ENCODE results near the gene FOXO3. TPM values are rescaled to one million over a fixed set of nuclear protein-coding genes. Genes with fewer than 3 reads are reported as not detected.

FOXO3 gene
- total RNA-seq, 1 experiment from 2014 or later: 22.1 TPM

DNA sequence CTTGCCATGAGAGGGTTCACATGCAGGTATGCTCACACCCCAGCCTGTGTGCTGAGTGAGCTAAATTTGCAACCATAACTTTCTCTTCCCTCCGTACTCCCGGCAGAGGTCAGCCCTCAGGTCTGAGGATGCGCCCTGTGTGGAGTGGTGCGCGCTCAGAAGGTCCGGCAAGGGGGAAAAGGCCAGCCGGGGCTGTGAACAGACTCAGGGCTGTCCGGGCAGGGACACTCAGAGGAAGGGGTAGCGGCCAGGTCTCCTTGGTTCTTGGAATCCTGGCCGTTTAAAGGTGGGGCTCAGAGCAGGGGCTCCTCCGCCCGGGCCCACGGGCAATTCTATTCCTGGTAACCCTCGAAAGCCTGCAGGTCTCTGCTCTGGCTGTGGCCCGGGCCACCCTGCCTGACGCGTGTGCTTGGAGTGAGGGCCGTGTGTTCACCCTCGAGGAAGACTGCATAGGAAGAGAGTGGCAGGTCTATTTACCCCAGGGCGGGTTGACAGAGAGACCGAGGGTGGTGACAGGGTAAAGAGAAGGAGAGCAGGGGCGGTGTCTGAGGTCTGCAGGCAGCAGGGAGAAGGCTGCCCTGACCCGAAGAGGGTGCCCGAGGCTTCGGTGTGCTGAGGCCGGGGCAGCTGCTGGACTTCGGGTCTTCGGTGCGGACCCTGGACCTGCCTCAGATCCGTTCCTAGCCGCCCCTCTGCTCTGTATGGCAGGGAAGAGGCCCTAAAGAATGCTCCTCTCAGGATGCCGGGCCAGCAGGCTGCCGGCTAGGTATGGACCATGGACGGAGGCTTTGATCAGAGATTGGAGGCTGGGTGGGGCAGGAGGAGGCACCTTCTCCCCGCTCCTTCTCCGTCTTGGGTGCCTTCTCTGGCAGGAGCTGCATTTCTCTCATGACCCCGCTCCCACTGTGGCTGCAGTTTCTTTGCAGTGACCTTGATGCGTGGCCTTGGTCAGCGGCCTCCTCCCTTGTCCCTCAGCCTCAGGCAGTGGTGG lies 156.4 kb downstream of the FOXO3 start:
- TF ChIP-seq, protein P1, sequence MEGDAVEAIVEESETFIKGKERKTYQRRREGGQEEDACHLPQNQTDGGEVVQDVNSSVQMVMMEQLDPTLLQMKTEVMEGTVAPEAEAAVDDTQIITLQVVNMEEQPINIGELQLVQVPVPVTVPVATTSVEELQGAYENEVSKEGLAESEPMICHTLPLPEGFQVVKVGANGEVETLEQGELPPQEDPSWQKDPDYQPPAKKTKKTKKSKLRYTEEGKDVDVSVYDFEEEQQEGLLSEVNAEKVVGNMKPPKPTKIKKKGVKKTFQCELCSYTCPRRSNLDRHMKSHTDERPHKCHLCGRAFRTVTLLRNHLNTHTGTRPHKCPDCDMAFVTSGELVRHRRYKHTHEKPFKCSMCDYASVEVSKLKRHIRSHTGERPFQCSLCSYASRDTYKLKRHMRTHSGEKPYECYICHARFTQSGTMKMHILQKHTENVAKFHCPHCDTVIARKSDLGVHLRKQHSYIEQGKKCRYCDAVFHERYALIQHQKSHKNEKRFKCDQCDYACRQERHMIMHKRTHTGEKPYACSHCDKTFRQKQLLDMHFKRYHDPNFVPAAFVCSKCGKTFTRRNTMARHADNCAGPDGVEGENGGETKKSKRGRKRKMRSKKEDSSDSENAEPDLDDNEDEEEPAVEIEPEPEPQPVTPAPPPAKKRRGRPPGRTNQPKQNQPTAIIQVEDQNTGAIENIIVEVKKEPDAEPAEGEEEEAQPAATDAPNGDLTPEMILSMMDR (conservative IDR thresholded peaks at IDR 0.05): no peak
- peaks cover 8% of the 10 kb centered on the region; the same call in 1 of the 2 replicates for H3K4me1 ChIP-seq (ENCODE audit: insufficient read depth, low read length)
- no peak overlapping the region for H4K8ac ChIP-seq (replicated peaks; ENCODE audit: insufficient read length, low read depth, low read length)
- no peak overlapping the region for H2AFZ ChIP-seq (ENCODE audit: low read length)
- H3T11ph ChIP-seq (ENCODE audit: low read length): no peak overlapping the region
- no peak overlapping the region for H3K4ac ChIP-seq (ENCODE audit: low read depth, low read length)
- H3K79me1 ChIP-seq (ENCODE audit: insufficient read depth, low read depth, low read length, poor library complexity, severe bottlenecking): no peaks in the 10 kb centered on the region
- no peaks in the 10 kb centered on the region for H4K20me1 ChIP-seq (ENCODE audit: control insufficient read depth, insufficient read depth, insufficient read length)
- Mint-ChIP-seq H3K4me1 (peaks cover 17 to 18% of the 10 kb centered on the region in 2 experiments), H3K27ac (no peak overlapping the region; a peak in 1 of 7 replicates), H3K4me3 (no peak overlapping the region), H3K27me3 (ENCODE audit: low read depth) (peaks cover 4% of the 10 kb centered on the region), H3K9me3 (no peaks in the 10 kb centered on the region; a peak in 1 of 5 replicates), H3K36me3 (ENCODE audit: insufficient read depth in 1 of 3, low read depth in 3 of 3) (no peaks in the 10 kb centered on the region)
- H3K23ac ChIP-seq (ENCODE audit: insufficient read length, low read depth, low read length): no peak overlapping the region
- H3K9me3 ChIP-seq (ENCODE audit: control insufficient read depth, low read depth, low read length): no peaks in the 10 kb centered on the region
- H4K5ac ChIP-seq (ENCODE audit: insufficient read length, low read depth, low read length): no peak overlapping the region
- H3K18ac ChIP-seq (ENCODE audit: insufficient read length, low read depth, low read length): no peak overlapping the region
- H2BK12ac ChIP-seq (ENCODE audit: insufficient read length, low read depth, low read length): no peak overlapping the region
- H3K27me3 ChIP-seq (ENCODE audit: insufficient read depth, low read length): no peaks in the 10 kb centered on the region
- no peak overlapping the region for H2BK15ac ChIP-seq (ENCODE audit: low read depth, low read length)
- no peak overlapping the region for H3K56ac ChIP-seq (ENCODE audit: insufficient read length, low read depth, low read length)
- no peak overlapping the region for H2BK5ac ChIP-seq (ENCODE audit: insufficient read length, low read length)
- H3K4me2 ChIP-seq (ENCODE audit: insufficient read depth, insufficient read length, low read length): no peak overlapping the region
- no peak overlapping the region for H2AK5ac ChIP-seq (ENCODE audit: insufficient read length, low read length)
- H2BK120ac ChIP-seq (ENCODE audit: low read depth, low read length, poor library complexity, severe bottlenecking): no peak overlapping the region
- no peak overlapping the region; the same call in 1 of the 2 replicates for H3K14ac ChIP-seq (ENCODE audit: insufficient read depth, low read length)
- no peak for DNase-seq
- no peaks in the 10 kb centered on the region for H3K23me2 ChIP-seq (ENCODE audit: insufficient read length, low read depth, low read length, poor library complexity, severe bottlenecking)
- no peak overlapping the region for H2BK20ac ChIP-seq (ENCODE audit: low read depth, low read length, poor library complexity, severe bottlenecking)
- H4K91ac ChIP-seq (ENCODE audit: insufficient read length, low read depth, low read length): no peak overlapping the region
- WGBS (ENCODE audit: extremely low coverage, insufficient read length, low lambda C conversion rate): no CpG with 5 or more reads among the region's 39 CpGs
- no peak overlapping the region for H3K27ac ChIP-seq (ENCODE audit: insufficient read length, low read depth, low read length)
- H3K79me2 ChIP-seq (ENCODE audit: insufficient read depth, low read length): no peaks in the 10 kb centered on the region
- H3K9ac ChIP-seq (ENCODE audit: extremely low read depth, insufficient read length, low read length): no peak overlapping the region
